Measurements from ENCODE around the gene TRIM63. TPM values are rescaled to one million over a fixed set of nuclear protein-coding genes. Genes with fewer than 3 reads are reported as not detected.

Gene TRIM63
- total and polyA plus RNA-seq, 9 of the 15 experiments (the other 6 are each of a cell fraction or from before 2014, with no cell fraction given) = 0.08 to 0.57 (median 0.36) TPM

DNA sequence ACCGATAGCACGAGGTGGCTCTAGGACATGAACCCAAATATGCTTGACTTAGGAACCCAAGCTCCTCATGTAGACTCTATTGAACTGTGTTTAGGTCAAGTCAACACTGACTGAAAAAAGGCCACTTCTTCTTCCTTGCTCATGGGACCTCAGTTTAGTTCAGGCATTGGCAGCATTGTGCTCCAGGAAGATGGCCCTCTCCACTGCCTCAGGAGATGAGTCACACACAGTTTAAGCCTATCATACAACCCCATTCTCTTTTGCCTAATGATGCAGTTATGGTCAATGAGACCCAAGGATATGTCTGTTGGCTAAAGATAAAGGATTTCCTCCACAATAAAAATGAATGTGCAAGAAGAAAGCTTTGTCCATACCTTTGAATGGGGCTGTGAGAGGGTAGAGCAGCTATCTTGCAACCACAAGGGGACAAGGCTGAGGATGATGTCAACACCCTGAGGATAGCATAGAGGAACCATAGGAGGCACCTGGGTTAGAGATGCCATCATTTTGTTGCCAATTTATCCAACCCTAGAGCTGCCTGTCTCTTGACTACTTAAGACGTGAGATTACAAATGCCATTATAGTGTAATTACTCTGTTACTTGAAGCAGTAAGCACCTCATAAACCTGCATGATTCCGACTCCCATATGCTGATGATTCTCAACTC, 3.0 kb upstream of the TRIM63 start (continued):
- no peak for TF ChIP-seq CAMTA2 (CRISPR knock-in tag; conservative IDR thresholded peaks at IDR 0.05)
- peak; percentile 94 to 95 for TF ChIP-seq TRIM24 (IDR thresholded peaks at IDR 0.05)
- no peak for TF ChIP-seq ZNF282 (CRISPR knock-in tag; IDR thresholded peaks at IDR 0.05)
- no peak for TF ChIP-seq SRSF7 (optimal IDR thresholded peaks at IDR 0.05; ENCODE audit: low read depth, low read length)
- TF ChIP-seq RBM15 (IDR thresholded peaks at IDR 0.05; ENCODE audit: insufficient read depth, low read length) = no peak
- peak; percentile 99 for TF ChIP-seq CBFA2T3 (IDR thresholded peaks at IDR 0.05)
- TF ChIP-seq KDM5B (IDR thresholded peaks at IDR 0.05; ENCODE audit: insufficient replicate concordance, low read depth, low read length) = no peak
- TF ChIP-seq, protein P1, sequence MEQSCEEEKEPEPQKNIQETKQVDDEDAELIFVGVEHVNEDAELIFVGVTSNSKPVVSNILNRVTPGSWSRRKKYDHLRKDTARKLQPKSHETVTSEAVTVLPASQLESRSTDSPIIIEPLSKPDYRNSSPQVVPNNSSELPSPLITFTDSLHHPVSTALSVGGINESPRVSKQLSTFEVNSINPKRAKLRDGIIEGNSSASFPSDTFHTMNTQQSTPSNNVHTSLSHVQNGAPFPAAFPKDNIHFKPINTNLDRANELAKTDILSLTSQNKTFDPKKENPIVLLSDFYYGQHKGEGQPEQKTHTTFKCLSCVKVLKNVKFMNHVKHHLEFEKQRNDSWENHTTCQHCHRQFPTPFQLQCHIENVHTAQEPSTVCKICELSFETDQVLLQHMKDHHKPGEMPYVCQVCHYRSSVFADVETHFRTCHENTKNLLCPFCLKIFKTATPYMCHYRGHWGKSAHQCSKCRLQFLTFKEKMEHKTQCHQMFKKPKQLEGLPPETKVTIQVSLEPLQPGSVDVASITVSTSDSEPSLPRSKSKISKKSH (CRISPR knock-in tag; IDR thresholded peaks at IDR 0.05) = no peak
- no peak for TF ChIP-seq PRMT5 (CRISPR knock-in tag; IDR thresholded peaks at IDR 0.05)
- TF ChIP-seq, protein P2, sequence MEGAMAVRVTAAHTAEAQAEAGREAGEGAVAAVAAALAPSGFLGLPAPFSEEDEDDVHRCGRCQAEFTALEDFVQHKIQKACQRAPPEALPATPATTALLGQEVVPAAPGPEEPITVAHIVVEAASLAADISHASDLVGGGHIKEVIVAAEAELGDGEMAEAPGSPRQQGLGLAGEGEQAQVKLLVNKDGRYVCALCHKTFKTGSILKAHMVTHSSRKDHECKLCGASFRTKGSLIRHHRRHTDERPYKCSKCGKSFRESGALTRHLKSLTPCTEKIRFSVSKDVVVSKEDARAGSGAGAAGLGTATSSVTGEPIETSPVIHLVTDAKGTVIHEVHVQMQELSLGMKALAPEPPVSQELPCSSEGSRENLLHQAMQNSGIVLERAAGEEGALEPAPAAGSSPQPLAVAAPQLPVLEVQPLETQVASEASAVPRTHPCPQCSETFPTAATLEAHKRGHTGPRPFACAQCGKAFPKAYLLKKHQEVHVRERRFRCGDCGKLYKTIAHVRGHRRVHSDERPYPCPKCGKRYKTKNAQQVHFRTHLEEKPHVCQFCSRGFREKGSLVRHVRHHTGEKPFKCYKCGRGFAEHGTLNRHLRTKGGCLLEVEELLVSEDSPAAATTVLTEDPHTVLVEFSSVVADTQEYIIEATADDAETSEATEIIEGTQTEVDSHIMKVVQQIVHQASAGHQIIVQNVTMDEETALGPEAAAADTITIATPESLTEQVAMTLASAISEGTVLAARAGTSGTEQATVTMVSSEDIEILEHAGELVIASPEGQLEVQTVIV (CRISPR knock-in tag; IDR thresholded peaks at IDR 0.05; ENCODE audit: borderline replicate concordance) = no peak
- TF ChIP-seq, protein P3, sequence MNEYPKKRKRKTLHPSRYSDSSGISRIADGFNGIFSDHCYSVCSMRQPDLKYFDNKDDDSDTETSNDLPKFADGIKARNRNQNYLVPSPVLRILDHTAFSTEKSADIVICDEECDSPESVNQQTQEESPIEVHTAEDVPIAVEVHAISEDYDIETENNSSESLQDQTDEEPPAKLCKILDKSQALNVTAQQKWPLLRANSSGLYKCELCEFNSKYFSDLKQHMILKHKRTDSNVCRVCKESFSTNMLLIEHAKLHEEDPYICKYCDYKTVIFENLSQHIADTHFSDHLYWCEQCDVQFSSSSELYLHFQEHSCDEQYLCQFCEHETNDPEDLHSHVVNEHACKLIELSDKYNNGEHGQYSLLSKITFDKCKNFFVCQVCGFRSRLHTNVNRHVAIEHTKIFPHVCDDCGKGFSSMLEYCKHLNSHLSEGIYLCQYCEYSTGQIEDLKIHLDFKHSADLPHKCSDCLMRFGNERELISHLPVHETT (CRISPR knock-in tag; conservative IDR thresholded peaks at IDR 0.05 in 1 of 2, IDR thresholded peaks at IDR 0.05 in 1 of 2) = peak in 1 of 2 experiments; percentile 90; a peak in 2 of 4 replicates
- TF ChIP-seq ZNF239 (CRISPR knock-in tag; IDR thresholded peaks at IDR 0.05) = no peak
- no peak for TF ChIP-seq NUFIP1 (IDR thresholded peaks at IDR 0.05; ENCODE audit: partially characterized antibody)
- TF ChIP-seq MYBL2 (IDR thresholded peaks at IDR 0.05; ENCODE audit: low read depth) = no peak
- no peak for TF ChIP-seq MYBL2 (CRISPR knock-in tag; IDR thresholded peaks at IDR 0.05; ENCODE audit: borderline replicate concordance)
- peak; percentile 99 for TF ChIP-seq SMARCC2 (IDR thresholded peaks at IDR 0.05; ENCODE audit: low read depth)
- TF ChIP-seq ATF7 (IDR thresholded peaks at IDR 0.05) = peak; percentile 98
- TF ChIP-seq, protein P4, sequence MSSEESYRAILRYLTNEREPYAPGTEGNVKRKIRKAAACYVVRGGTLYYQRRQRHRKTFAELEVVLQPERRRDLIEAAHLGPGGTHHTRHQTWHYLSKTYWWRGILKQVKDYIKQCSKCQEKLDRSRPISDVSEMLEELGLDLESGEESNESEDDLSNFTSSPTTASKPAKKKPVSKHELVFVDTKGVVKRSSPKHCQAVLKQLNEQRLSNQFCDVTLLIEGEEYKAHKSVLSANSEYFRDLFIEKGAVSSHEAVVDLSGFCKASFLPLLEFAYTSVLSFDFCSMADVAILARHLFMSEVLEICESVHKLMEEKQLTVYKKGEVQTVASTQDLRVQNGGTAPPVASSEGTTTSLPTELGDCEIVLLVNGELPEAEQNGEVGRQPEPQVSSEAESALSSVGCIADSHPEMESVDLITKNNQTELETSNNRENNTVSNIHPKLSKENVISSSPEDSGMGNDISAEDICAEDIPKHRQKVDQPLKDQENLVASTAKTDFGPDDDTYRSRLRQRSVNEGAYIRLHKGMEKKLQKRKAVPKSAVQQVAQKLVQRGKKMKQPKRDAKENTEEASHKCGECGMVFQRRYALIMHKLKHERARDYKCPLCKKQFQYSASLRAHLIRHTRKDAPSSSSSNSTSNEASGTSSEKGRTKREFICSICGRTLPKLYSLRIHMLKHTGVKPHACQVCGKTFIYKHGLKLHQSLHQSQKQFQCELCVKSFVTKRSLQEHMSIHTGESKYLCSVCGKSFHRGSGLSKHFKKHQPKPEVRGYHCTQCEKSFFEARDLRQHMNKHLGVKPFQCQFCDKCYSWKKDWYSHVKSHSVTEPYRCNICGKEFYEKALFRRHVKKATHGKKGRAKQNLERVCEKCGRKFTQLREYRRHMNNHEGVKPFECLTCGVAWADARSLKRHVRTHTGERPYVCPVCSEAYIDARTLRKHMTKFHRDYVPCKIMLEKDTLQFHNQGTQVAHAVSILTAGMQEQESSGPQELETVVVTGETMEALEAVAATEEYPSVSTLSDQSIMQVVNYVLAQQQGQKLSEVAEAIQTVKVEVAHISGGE (CRISPR knock-in tag; IDR thresholded peaks at IDR 0.05) = peak in 1 of 3 experiments; percentile 83; a peak in 2 of 6 replicates
- TF ChIP-seq PCBP1 (IDR thresholded peaks at IDR 0.05; ENCODE audit: low read depth, low read length, poor library complexity, severe bottlenecking) = no peak
